H9 (cell line): ENCODE measurements around the gene P3H2. TPM values are rescaled to one million over a fixed set of nuclear protein-coding genes. Genes with fewer than 3 reads are reported as not detected.

Experiments used
- DNase-seq: peaks from one replicate; pipeline ENCODE4 v3.0.0-alpha.2; 2017
- H2AFZ ChIP-seq: one replicate; pipeline ENCODE4 v1.6.1; 2013; ENCODE audit warnings: mild to moderate bottlenecking, low read length, control low read depth, moderate library complexity
- H2AK5ac ChIP-seq: 2 replicates; pipeline ENCODE4 v1.6.1; 2013; ENCODE audit warnings: low read length, control low read depth, mixed read lengths; ENCODE audit not compliant: insufficient read length
- H2BK120ac ChIP-seq: one replicate; pipeline ENCODE4 v1.6.1; 2013; ENCODE audit warnings: low read depth, mild to moderate bottlenecking, low read length, control low read depth, inconsistent platforms; ENCODE audit not compliant: poor library complexity, severe bottlenecking
- H2BK12ac ChIP-seq: 2 replicates; pipeline ENCODE4 v1.6.1; 2013; ENCODE audit warnings: low read length, control low read depth, mixed read lengths, low read depth; ENCODE audit not compliant: insufficient read length
- H2BK15ac ChIP-seq: 2 replicates; pipeline ENCODE4 v1.6.1; 2013; ENCODE audit warnings: low read depth, low read length, control low read depth
- H2BK20ac ChIP-seq: one replicate; pipeline ENCODE4 v1.6.1; 2013; ENCODE audit warnings: low read depth, mild to moderate bottlenecking, low read length, control low read depth, inconsistent platforms; ENCODE audit not compliant: poor library complexity, severe bottlenecking
- H2BK5ac ChIP-seq: 2 replicates; pipeline ENCODE4 v1.6.1; 2013; ENCODE audit warnings: low read length, control low read depth, mixed read lengths; ENCODE audit not compliant: insufficient read length
- H3K14ac ChIP-seq: 2 replicates; pipeline ENCODE4 v1.6.1; 2013; ENCODE audit warnings: low read length, control low read depth; ENCODE audit not compliant: insufficient read depth
- H3K18ac ChIP-seq: 2 replicates; pipeline ENCODE4 v1.6.1; 2013; ENCODE audit warnings: low read depth, mild to moderate bottlenecking, mixed read lengths, low read length, control low read depth; ENCODE audit not compliant: insufficient read length
- H3K23ac ChIP-seq: 2 replicates; pipeline ENCODE4 v1.6.1; 2013; ENCODE audit warnings: low read length, control low read depth, mixed read lengths, low read depth; ENCODE audit not compliant: insufficient read length
- H3K23me2 ChIP-seq: 2 replicates; pipeline ENCODE4 v1.6.1; 2013; ENCODE audit warnings: low read depth, mild to moderate bottlenecking, mixed read lengths, low read length, control low read depth; ENCODE audit not compliant: insufficient read length, poor library complexity, severe bottlenecking
- H3K27ac ChIP-seq: 2 replicates; pipeline ENCODE4 v1.5.1; 2013; ENCODE audit warnings: low read length, control low read depth, mixed read lengths, low read depth; ENCODE audit not compliant: insufficient read length
- H3K27me3 ChIP-seq: 2 replicates; pipeline ENCODE4 v1.6.1; 2013; ENCODE audit warnings: low read length, control low read depth, inconsistent platforms; ENCODE audit not compliant: insufficient read depth
- H3K4ac ChIP-seq: 2 replicates; pipeline ENCODE4 v1.6.1; 2013; ENCODE audit warnings: low read depth, mild to moderate bottlenecking, control low read depth, inconsistent platforms, low read length, moderate library complexity
- H3K4me1 ChIP-seq: 2 replicates; pipeline ENCODE4 v1.6.1; 2013; ENCODE audit warnings: low read length, control low read depth, inconsistent platforms; ENCODE audit not compliant: insufficient read depth
- H3K4me2 ChIP-seq: 2 replicates; pipeline ENCODE4 v1.6.1; 2013; ENCODE audit warnings: low read length, control low read depth, mixed read lengths; ENCODE audit not compliant: insufficient read length, insufficient read depth
- H3K56ac ChIP-seq: 2 replicates; pipeline ENCODE4 v1.6.1; 2013; ENCODE audit warnings: low read depth, mild to moderate bottlenecking, mixed read lengths, low read length, control low read depth; ENCODE audit not compliant: insufficient read length
- H3K79me1 ChIP-seq: 2 replicates; pipeline ENCODE4 v1.6.1; 2013; ENCODE audit warnings: low read depth, mild to moderate bottlenecking, moderate library complexity, low read length, control low read depth, inconsistent platforms; ENCODE audit not compliant: insufficient read depth, poor library complexity, severe bottlenecking
- H3K79me2 ChIP-seq: 2 replicates; pipeline ENCODE4 v1.6.1; 2013; ENCODE audit warnings: low read length, control low read depth, inconsistent platforms; ENCODE audit not compliant: insufficient read depth
- H3K9ac ChIP-seq: 2 replicates; pipeline ENCODE4 v1.6.1; 2013; ENCODE audit warnings: low read length, control low read depth, mixed read lengths; ENCODE audit not compliant: insufficient read length; ENCODE audit errors: extremely low read depth
- H3K9me3 ChIP-seq: one replicate; pipeline ENCODE4 v1.6.1; 2013; ENCODE audit warnings: low read depth, low read length, inconsistent platforms; ENCODE audit not compliant: control insufficient read depth
- H3T11ph ChIP-seq: one replicate; pipeline ENCODE4 v1.6.1; 2013; ENCODE audit warnings: mild to moderate bottlenecking, low read length, control low read depth, inconsistent platforms
- H4K20me1 ChIP-seq: one replicate; pipeline ENCODE4 v1.6.1; 2013; ENCODE audit not compliant: control insufficient read depth, insufficient read length, insufficient read depth
- H4K5ac ChIP-seq: 2 replicates; pipeline ENCODE4 v1.6.1; 2013; ENCODE audit warnings: low read depth, mild to moderate bottlenecking, mixed read lengths, low read length, control low read depth; ENCODE audit not compliant: insufficient read length
- H4K8ac ChIP-seq: replicated peaks from 2 replicates; pipeline ENCODE4 v1.6.1; 2013; ENCODE audit warnings: low read length, control low read depth, mixed read lengths, low read depth; ENCODE audit not compliant: insufficient read length
- H4K91ac ChIP-seq: 2 replicates; pipeline ENCODE4 v1.6.1; 2013; ENCODE audit warnings: low read depth, mild to moderate bottlenecking, moderate library complexity, mixed read lengths, low read length, control low read depth; ENCODE audit not compliant: insufficient read length
- H3K27ac Mint-ChIP-seq, 3 experiments: 2 replicates in 2 of 3; 3 replicates in 1 of 3; pipeline ENCODE4 v1.8.0; 2020 to 2021; ENCODE audit warnings: mixed read lengths in 3 of 3, mild to moderate bottlenecking in 1 of 3, moderate library complexity in 1 of 3
- H3K27me3 Mint-ChIP-seq: 2 replicates; pipeline ENCODE4 v1.8.0; 2021; ENCODE audit warnings: low read depth, mild to moderate bottlenecking, moderate library complexity, mixed read lengths
- H3K36me3 Mint-ChIP-seq, 3 experiments: 2 replicates in 2 of 3; 3 replicates in 1 of 3; pipeline ENCODE4 v1.8.0; 2020 to 2021; ENCODE audit warnings: low read depth in 3 of 3, mixed read lengths in 3 of 3; ENCODE audit not compliant: insufficient read depth in 1 of 3
- H3K4me1 Mint-ChIP-seq, 2 experiments: 2 replicates each; pipeline ENCODE4 v1.8.0; 2020; ENCODE audit warnings: mixed read lengths in 2 of 2
- H3K4me3 Mint-ChIP-seq, 2 experiments: 2 replicates in 1 of 2; 3 replicates in 1 of 2; pipeline ENCODE4 v1.8.0; 2020 to 2021; ENCODE audit warnings: mild to moderate bottlenecking in 2 of 2, mixed read lengths in 2 of 2, moderate library complexity in 1 of 2
- H3K9me3 Mint-ChIP-seq, 2 experiments: 2 replicates in 1 of 2; 3 replicates in 1 of 2; pipeline ENCODE4 v1.8.0; 2020; ENCODE audit warnings: mild to moderate bottlenecking in 2 of 2, mixed read lengths in 2 of 2, moderate library complexity in 1 of 2
- CTCF ChIP-seq: fragments of 200-600 bp; sonication (generic); conservative IDR thresholded peaks from 3 replicates; pipeline ENCODE4 v1.8.0; 2021; ENCODE audit warnings: antibody characterized with exemption, mild to moderate bottlenecking
- WGBS: extraction: QIAGEN DNeasy Blood & Tissue Kit; methylation state at CpG from one replicate; pipeline ENCODE4 v1.1.7; 2013; ENCODE audit warnings: missing lambda C conversion rate, low lambda C conversion rate, mixed read lengths; ENCODE audit not compliant: insufficient read length; ENCODE audit errors: extremely low coverage; 5-methylcytosine and 5-hydroxymethylcytosine counted together
- total RNA-seq: library from RNA; stranded (reverse); gene quantifications from 2 replicates; pipeline ENCODE4 v1.2.1, GENCODE V29; 2021

Gene P3H2
- total RNA-seq, 1 experiment from 2014 or later = 41.5 TPM

- H4K8ac ChIP-seq = no peak overlapping the region
- H3K27me3 Mint-ChIP-seq = no peaks in the 10 kb centered on the region
These were observed 170.4 kb downstream of the P3H2 start for GRCh38 chr3:189950258-189950657.

More at GRCh38 chr3:189950258-189950657, 170.4 kb downstream of the P3H2 start:
- H4K91ac ChIP-seq = no peak overlapping the region
- no peaks in the 10 kb centered on the region for H3K36me3 Mint-ChIP-seq
- no peaks in the 10 kb centered on the region for H3K27me3 ChIP-seq
- no peak overlapping the region for H3K4ac ChIP-seq
- no peak overlapping the region for H3K4me2 ChIP-seq
- no peak overlapping the region for H3K14ac ChIP-seq
- H3K9me3 ChIP-seq = no peaks in the 10 kb centered on the region
- H3K9ac ChIP-seq = no peak overlapping the region
- H3K79me1 ChIP-seq = no peaks in the 10 kb centered on the region
- no peaks in the 10 kb centered on the region for H3K9me3 Mint-ChIP-seq
- no peak overlapping the region for H2BK20ac ChIP-seq
- no peak overlapping the region for H2BK5ac ChIP-seq
- no peak overlapping the region for H2BK15ac ChIP-seq
- H2BK12ac ChIP-seq = no peak overlapping the region
- no peak overlapping the region for H3K27ac ChIP-seq
- no peak overlapping the region for H2AFZ ChIP-seq
- no peak overlapping the region for H2BK120ac ChIP-seq
- no peak for DNase-seq
- TF ChIP-seq CTCF = peak; percentile 24; the same call in 2 of the 3 replicates
- no peak overlapping the region for H3K18ac ChIP-seq
- H3K23ac ChIP-seq = no peak overlapping the region
- no peaks in the 10 kb centered on the region for H3K79me2 ChIP-seq
- H3K23me2 ChIP-seq = no peaks in the 10 kb centered on the region
- H4K5ac ChIP-seq = no peak overlapping the region
- no peaks in the 10 kb centered on the region for H4K20me1 ChIP-seq
- no peak overlapping the region for H3K56ac ChIP-seq
- no peaks in the 10 kb centered on the region for H3K4me1 ChIP-seq
- H3K27ac Mint-ChIP-seq = no peak overlapping the region
- H2AK5ac ChIP-seq = no peak overlapping the region
- H3K4me1 Mint-ChIP-seq = no peaks in the 10 kb centered on the region
- H3T11ph ChIP-seq = no peak overlapping the region
- no peak overlapping the region for H3K4me3 Mint-ChIP-seq
- no CpG with 5 or more reads among the region's 6 CpGs for WGBS
